Measurements from ENCODE around the gene COG6. TPM values are rescaled to one million over a fixed set of nuclear protein-coding genes. Genes with fewer than 3 reads are reported as not detected.

The COG6 gene
- total RNA-seq, 1 donor from 2014 or later, result 44.1 TPM

- H3K9me3 Mint-ChIP-seq (ENCODE audit: low read depth), result no peaks in the 10 kb centered on the region
Observed at GRCh38 chr13:39618561-39618960, 36.9 kb upstream of the COG6 start.

GRCh38 chr13:39623466-39623865, 32.0 kb upstream of the COG6 start:
- Mint-ChIP-seq H3K4me1 (ENCODE audit: low read depth) (peaks cover 4% of the 10 kb centered on the region), H3K27ac (no peak overlapping the region), H3K27me3 (no peaks in the 10 kb centered on the region), H3K9me3 (ENCODE audit: low read depth) (no peaks in the 10 kb centered on the region), H3K4me3 (ENCODE audit: low read depth) (no peak overlapping the region), H3K36me3 (ENCODE audit: insufficient read depth) (no peaks in the 10 kb centered on the region)
- DNase-seq (ENCODE audit: low spot score, unreplicated experiment), result no peak
- TF ChIP-seq CTCF (IDR thresholded peaks at IDR 0.05; ENCODE audit: unreplicated experiment), result no peak

More at GRCh38 chr13:39618561-39618960, 36.9 kb upstream of the COG6 start:
- Mint-ChIP-seq H3K4me1 (ENCODE audit: low read depth) (peaks cover 4% of the 10 kb centered on the region), H3K36me3 (ENCODE audit: insufficient read depth) (no peaks in the 10 kb centered on the region), H3K27ac (no peak overlapping the region), H3K4me3 (ENCODE audit: low read depth) (no peak overlapping the region), H3K27me3 (no peaks in the 10 kb centered on the region)
- no peak for TF ChIP-seq CTCF (IDR thresholded peaks at IDR 0.05; ENCODE audit: unreplicated experiment)
- DNase-seq (ENCODE audit: low spot score, unreplicated experiment), result no peak

- Mint-ChIP-seq H3K27ac (no peak overlapping the region), H3K4me3 (ENCODE audit: low read depth) (no peak overlapping the region), H3K4me1 (ENCODE audit: low read depth) (peaks cover 4% of the 10 kb centered on the region), H3K9me3 (ENCODE audit: low read depth) (peaks cover 7% of the 10 kb centered on the region), H3K27me3 (no peaks in the 10 kb centered on the region), H3K36me3 (ENCODE audit: insufficient read depth) (no peaks in the 10 kb centered on the region)
- TF ChIP-seq CTCF (IDR thresholded peaks at IDR 0.05; ENCODE audit: unreplicated experiment), result no peak
- DNase-seq (ENCODE audit: low spot score, unreplicated experiment), result no peak
Observed at GRCh38 chr13:39631307-39631706, 24.2 kb upstream of the COG6 start.

GRCh38 chr13:39632994-39633393, 22.5 kb upstream of the COG6 start:
- DNase-seq (ENCODE audit: low spot score, unreplicated experiment), result no peak
- peaks cover 4% of the 10 kb centered on the region for H3K4me1 Mint-ChIP-seq (ENCODE audit: low read depth)
- no peak overlapping the region for H3K27ac Mint-ChIP-seq
- TF ChIP-seq CTCF (IDR thresholded peaks at IDR 0.05; ENCODE audit: unreplicated experiment), result no peak
- no peak overlapping the region for H3K4me3 Mint-ChIP-seq (ENCODE audit: low read depth)
- H3K9me3 Mint-ChIP-seq (ENCODE audit: low read depth), result peaks cover 10% of the 10 kb centered on the region
- H3K27me3 Mint-ChIP-seq, result no peaks in the 10 kb centered on the region
- no peaks in the 10 kb centered on the region for H3K36me3 Mint-ChIP-seq (ENCODE audit: insufficient read depth)

DNA sequence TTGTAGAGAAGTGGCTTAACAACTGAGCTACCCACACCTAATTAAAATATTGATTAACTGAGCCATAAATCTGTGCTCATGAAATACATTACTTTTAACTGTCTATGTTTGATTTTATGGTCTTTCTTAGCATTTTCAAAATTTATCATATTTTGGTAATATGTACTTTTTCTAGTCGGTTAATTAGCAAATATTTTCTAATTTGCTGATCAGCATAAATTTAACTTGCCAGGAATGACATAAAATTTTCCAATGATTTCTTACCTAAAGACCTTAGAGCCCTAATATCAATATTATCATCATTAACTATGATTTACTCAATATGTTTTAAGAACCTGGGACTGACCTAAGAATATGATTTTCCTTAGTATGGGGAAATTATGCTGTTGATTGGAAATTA, 19.9 kb upstream of the COG6 start:
- Mint-ChIP-seq H3K4me3 (ENCODE audit: low read depth) (no peak overlapping the region), H3K27me3 (no peaks in the 10 kb centered on the region), H3K4me1 (ENCODE audit: low read depth) (peaks cover 4% of the 10 kb centered on the region)

More for the DNA sequence above, 19.9 kb upstream of the COG6 start:
- Mint-ChIP-seq H3K9me3 (ENCODE audit: low read depth) (peaks cover 10% of the 10 kb centered on the region), H3K36me3 (ENCODE audit: insufficient read depth) (no peaks in the 10 kb centered on the region), H3K27ac (no peak overlapping the region)
- no peak for DNase-seq (ENCODE audit: low spot score, unreplicated experiment)
- no peak for TF ChIP-seq CTCF (IDR thresholded peaks at IDR 0.05; ENCODE audit: unreplicated experiment)
